ENCODE results near the gene TYMP. TPM values are rescaled to one million over a fixed set of nuclear protein-coding genes. Genes with fewer than 3 reads are reported as not detected.

The TYMP gene
- total RNA-seq, 1 experiment from 2014 or later: 1.5 TPM

DNA sequence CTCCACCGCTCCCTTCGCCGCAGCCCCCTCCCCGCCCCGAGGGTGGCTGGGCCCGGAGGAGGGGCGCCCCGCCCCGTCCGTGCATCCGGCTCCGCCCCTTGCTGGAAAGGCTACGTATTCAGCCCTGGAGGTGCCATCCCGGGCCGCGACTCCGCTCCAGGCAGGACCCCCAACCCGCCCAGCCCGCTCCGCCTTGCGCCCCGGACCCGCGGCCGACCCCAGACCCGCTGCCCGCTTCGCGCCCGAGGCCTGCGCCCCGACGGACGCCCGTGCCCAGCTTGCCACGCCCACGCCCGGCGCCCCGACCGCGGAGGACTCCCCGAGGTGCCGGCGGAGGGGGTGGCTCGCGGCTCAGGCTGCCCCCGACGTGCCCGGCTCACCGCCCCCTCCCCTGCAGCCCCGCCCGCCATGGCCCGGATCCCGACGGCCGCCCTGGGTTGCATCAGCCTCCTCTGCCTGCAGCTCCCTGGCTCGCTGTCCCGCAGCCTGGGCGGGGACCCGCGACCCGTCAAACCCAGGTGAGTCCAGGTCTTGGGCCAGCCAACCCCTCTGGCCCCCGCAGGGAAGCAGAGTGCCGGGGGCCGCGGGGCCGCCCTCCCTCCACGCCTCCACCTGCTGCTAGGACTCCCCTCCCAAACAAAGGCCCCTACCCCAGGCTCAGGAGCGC lies 48.2 kb downstream of the TYMP start, which contains the start of gene ADM2:
ADM2 (plus strand) TSS at position 104 of the 667 bp plus-strand sequence; CDS start at position 409, 305 bp downstream.
- no peak within 1 kb of the TSS; the same call in 1 of the 2 replicates for H3K27ac Mint-ChIP-seq
- no peaks in the 10 kb centered on the region for H3K36me3 Mint-ChIP-seq
- ChIA-PET POLR2A (no interaction called here), CTCF (interaction anchor here (0.6 to 1.0 kb wide), 4 partner anchors 9 to 214 kb away, joined by 3 to 6 read pairs (median 3); partner anchors contain the start of gene SCO2)
- DNase-seq (ENCODE audit: low spot score) (peak; percentile 87), ATAC-seq (peak; percentile 84)
- H3K9me3 Mint-ChIP-seq: no peaks in the 10 kb centered on the region
- H3K27me3 Mint-ChIP-seq (ENCODE audit: low read depth): peaks cover 36% of the 10 kb centered on the region
- H3K4me3 Mint-ChIP-seq: peak within 1 kb of the TSS; percentile 74
- peaks cover 15% of the 10 kb centered on the region for H3K4me1 Mint-ChIP-seq
- TF ChIP-seq ESRRA (CRISPR knock-in tag; IDR thresholded peaks at IDR 0.05; ENCODE audit: borderline replicate concordance): no peak
- no peak for TF ChIP-seq CTCF (IDR thresholded peaks at IDR 0.05)
- TF ChIP-seq ZNF219 (CRISPR knock-in tag; IDR thresholded peaks at IDR 0.05; ENCODE audit: borderline replicate concordance): no peak
- no peak for TF ChIP-seq ZNF423 (CRISPR knock-in tag; IDR thresholded peaks at IDR 0.05)
- TF ChIP-seq TP53 (CRISPR knock-in tag; IDR thresholded peaks at IDR 0.05): no peak
- TF ChIP-seq USF2 (CRISPR knock-in tag; IDR thresholded peaks at IDR 0.05): no peak
- TF ChIP-seq, protein P1, sequence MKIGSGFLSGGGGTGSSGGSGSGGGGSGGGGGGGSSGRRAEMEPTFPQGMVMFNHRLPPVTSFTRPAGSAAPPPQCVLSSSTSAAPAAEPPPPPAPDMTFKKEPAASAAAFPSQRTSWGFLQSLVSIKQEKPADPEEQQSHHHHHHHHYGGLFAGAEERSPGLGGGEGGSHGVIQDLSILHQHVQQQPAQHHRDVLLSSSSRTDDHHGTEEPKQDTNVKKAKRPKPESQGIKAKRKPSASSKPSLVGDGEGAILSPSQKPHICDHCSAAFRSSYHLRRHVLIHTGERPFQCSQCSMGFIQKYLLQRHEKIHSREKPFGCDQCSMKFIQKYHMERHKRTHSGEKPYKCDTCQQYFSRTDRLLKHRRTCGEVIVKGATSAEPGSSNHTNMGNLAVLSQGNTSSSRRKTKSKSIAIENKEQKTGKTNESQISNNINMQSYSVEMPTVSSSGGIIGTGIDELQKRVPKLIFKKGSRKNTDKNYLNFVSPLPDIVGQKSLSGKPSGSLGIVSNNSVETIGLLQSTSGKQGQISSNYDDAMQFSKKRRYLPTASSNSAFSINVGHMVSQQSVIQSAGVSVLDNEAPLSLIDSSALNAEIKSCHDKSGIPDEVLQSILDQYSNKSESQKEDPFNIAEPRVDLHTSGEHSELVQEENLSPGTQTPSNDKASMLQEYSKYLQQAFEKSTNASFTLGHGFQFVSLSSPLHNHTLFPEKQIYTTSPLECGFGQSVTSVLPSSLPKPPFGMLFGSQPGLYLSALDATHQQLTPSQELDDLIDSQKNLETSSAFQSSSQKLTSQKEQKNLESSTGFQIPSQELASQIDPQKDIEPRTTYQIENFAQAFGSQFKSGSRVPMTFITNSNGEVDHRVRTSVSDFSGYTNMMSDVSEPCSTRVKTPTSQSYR (CRISPR knock-in tag; IDR thresholded peaks at IDR 0.05): no peak
- TF ChIP-seq CREM (CRISPR knock-in tag; IDR thresholded peaks at IDR 0.05): 0 out of 2 replicates have a peak, but pooled peaks have one; percentile 6
- 0 out of 2 replicates have a peak, but pooled peaks have one; percentile 16 for TF ChIP-seq CBFB (CRISPR knock-in tag; IDR thresholded peaks at IDR 0.05; ENCODE audit: low read depth)
- no peak for TF ChIP-seq JUN (CRISPR knock-in tag; IDR thresholded peaks at IDR 0.05)
- TF ChIP-seq ZNF232 (CRISPR knock-in tag; IDR thresholded peaks at IDR 0.05): no peak
- TF ChIP-seq, protein P2, sequence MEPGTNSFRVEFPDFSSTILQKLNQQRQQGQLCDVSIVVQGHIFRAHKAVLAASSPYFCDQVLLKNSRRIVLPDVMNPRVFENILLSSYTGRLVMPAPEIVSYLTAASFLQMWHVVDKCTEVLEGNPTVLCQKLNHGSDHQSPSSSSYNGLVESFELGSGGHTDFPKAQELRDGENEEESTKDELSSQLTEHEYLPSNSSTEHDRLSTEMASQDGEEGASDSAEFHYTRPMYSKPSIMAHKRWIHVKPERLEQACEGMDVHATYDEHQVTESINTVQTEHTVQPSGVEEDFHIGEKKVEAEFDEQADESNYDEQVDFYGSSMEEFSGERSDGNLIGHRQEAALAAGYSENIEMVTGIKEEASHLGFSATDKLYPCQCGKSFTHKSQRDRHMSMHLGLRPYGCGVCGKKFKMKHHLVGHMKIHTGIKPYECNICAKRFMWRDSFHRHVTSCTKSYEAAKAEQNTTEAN (CRISPR knock-in tag; IDR thresholded peaks at IDR 0.05): peak; percentile 63; the same call in 1 of the 2 replicates
- TF ChIP-seq, protein P3, sequence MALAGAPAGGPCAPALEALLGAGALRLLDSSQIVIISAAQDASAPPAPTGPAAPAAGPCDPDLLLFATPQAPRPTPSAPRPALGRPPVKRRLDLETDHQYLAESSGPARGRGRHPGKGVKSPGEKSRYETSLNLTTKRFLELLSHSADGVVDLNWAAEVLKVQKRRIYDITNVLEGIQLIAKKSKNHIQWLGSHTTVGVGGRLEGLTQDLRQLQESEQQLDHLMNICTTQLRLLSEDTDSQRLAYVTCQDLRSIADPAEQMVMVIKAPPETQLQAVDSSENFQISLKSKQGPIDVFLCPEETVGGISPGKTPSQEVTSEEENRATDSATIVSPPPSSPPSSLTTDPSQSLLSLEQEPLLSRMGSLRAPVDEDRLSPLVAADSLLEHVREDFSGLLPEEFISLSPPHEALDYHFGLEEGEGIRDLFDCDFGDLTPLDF (CRISPR knock-in tag; IDR thresholded peaks at IDR 0.05): 0 out of 2 replicates have a peak, but pooled peaks have one; percentile 40
- no peak; the same call in 1 of the 2 replicates for TF ChIP-seq ZNF317 (CRISPR knock-in tag; IDR thresholded peaks at IDR 0.05; ENCODE audit: borderline replicate concordance, low read depth)
- no peak for TF ChIP-seq MXD4 (CRISPR knock-in tag; IDR thresholded peaks at IDR 0.05; ENCODE audit: borderline replicate concordance)
- 0 out of 2 replicates have a peak, but pooled peaks have one; percentile 30 for TF ChIP-seq ZNF138 (CRISPR knock-in tag; conservative IDR thresholded peaks at IDR 0.05)
- TF ChIP-seq FOXP4 (CRISPR knock-in tag; IDR thresholded peaks at IDR 0.05): no peak
- TF ChIP-seq, protein P4, sequence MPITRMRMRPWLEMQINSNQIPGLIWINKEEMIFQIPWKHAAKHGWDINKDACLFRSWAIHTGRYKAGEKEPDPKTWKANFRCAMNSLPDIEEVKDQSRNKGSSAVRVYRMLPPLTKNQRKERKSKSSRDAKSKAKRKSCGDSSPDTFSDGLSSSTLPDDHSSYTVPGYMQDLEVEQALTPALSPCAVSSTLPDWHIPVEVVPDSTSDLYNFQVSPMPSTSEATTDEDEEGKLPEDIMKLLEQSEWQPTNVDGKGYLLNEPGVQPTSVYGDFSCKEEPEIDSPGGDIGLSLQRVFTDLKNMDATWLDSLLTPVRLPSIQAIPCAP (CRISPR knock-in tag; IDR thresholded peaks at IDR 0.05): no peak
- TF ChIP-seq SP1 (CRISPR knock-in tag; conservative IDR thresholded peaks at IDR 0.05): peak; percentile 81
- no peak for TF ChIP-seq MYBL2 (CRISPR knock-in tag; IDR thresholded peaks at IDR 0.05)
- TF ChIP-seq GABPB1 (CRISPR knock-in tag; IDR thresholded peaks at IDR 0.05): peak; percentile 95
- TF ChIP-seq, protein P5, sequence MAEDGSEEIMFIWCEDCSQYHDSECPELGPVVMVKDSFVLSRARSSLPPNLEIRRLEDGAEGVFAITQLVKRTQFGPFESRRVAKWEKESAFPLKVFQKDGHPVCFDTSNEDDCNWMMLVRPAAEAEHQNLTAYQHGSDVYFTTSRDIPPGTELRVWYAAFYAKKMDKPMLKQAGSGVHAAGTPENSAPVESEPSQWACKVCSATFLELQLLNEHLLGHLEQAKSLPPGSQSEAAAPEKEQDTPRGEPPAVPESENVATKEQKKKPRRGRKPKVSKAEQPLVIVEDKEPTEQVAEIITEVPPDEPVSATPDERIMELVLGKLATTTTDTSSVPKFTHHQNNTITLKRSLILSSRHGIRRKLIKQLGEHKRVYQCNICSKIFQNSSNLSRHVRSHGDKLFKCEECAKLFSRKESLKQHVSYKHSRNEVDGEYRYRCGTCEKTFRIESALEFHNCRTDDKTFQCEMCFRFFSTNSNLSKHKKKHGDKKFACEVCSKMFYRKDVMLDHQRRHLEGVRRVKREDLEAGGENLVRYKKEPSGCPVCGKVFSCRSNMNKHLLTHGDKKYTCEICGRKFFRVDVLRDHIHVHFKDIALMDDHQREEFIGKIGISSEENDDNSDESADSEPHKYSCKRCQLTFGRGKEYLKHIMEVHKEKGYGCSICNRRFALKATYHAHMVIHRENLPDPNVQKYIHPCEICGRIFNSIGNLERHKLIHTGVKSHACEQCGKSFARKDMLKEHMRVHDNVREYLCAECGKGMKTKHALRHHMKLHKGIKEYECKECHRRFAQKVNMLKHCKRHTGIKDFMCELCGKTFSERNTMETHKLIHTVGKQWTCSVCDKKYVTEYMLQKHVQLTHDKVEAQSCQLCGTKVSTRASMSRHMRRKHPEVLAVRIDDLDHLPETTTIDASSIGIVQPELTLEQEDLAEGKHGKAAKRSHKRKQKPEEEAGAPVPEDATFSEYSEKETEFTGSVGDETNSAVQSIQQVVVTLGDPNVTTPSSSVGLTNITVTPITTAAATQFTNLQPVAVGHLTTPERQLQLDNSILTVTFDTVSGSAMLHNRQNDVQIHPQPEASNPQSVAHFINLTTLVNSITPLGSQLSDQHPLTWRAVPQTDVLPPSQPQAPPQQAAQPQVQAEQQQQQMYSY (CRISPR knock-in tag; IDR thresholded peaks at IDR 0.05): no peak
- no peak for TF ChIP-seq KAT7 (CRISPR knock-in tag; IDR thresholded peaks at IDR 0.05; ENCODE audit: borderline replicate concordance)

Data from WTC11 (cell line).